Activated T-helper 1 cell treated with anti-CD3 and anti-CD28 coated beads, Interleukin-2, amount 50 U/mL, for 16 hours (primary cell): ENCODE data around the gene RAB40A.
"Not testable (repeated sequence)": the region's sequence is repeated elsewhere in the genome, so short reads cannot be mapped to it uniquely, and the experiment has no call there.

Experiments
- DNase-seq, 2 donors: peaks; one replicate each; pipeline ENCODE4 v3.0.0-alpha.2; 2020; ENCODE audit warnings: low read depth in 1 of 2, low spot score in 1 of 2

RAB40A gene

GRCh38 chrX:103524747-103525146, 5.5 kb upstream of the RAB40A start:
- DNase-seq = no peak

- no peak for DNase-seq
Measured at GRCh38 chrX:103523605-103524004, 4.3 kb upstream of the RAB40A start.

- DNase-seq = no peak
Measured at GRCh38 chrX:103520386-103520785, 1.1 kb upstream of the RAB40A start.

- no peak for DNase-seq
Measured at GRCh38 chrX:103518571-103518970, 718 bp downstream of the RAB40A start.

- DNase-seq = no peak
Measured at GRCh38 chrX:103517246-103517645, 2.0 kb downstream of the RAB40A start.

GRCh38 chrX:103513476-103514108, 5.7 kb downstream of the RAB40A start:
- DNase-seq = no peak

- no peak for DNase-seq
Measured at GRCh38 chrX:103513067-103513466, 6.2 kb downstream of the RAB40A start.

GRCh38 chrX:103510031-103510430, 9.3 kb downstream of the RAB40A start:
- no peak for DNase-seq

- DNase-seq = no peak
Measured at GRCh38 chrX:103503853-103504207, 15.5 kb downstream of the RAB40A start.

GRCh38 chrX:103503163-103503852, 16.0 kb downstream of the RAB40A start:
- no peak for DNase-seq

GRCh38 chrX:103498786-103499185, 20.5 kb downstream of the RAB40A start:
- no peak for DNase-seq

GRCh38 chrX:103495786-103496185, 23.5 kb downstream of the RAB40A start:
- DNase-seq = no peak

GRCh38 chrX:103493578-103493977, 25.7 kb downstream of the RAB40A start:
- not testable (repeated sequence) for DNase-seq

GRCh38 chrX:103489733-103490132, 29.6 kb downstream of the RAB40A start:
- DNase-seq = peak in 1 of 2 donors; percentile 17

GRCh38 chrX:103488794-103489193, 30.5 kb downstream of the RAB40A start:
- DNase-seq = no peak

GRCh38 chrX:103488332-103488731, 31.0 kb downstream of the RAB40A start:
- DNase-seq = no peak

- DNase-seq = no peak
Measured at GRCh38 chrX:103483720-103484119, 35.6 kb downstream of the RAB40A start.

- DNase-seq = no peak
Measured at GRCh38 chrX:103480526-103480925, 38.8 kb downstream of the RAB40A start.

GRCh38 chrX:103477496-103477895, 41.8 kb downstream of the RAB40A start:
- no peak for DNase-seq

- no peak for DNase-seq
Measured at GRCh38 chrX:103475381-103475780, 43.9 kb downstream of the RAB40A start.

- not testable (repeated sequence) for DNase-seq
Measured at GRCh38 chrX:103469977-103470376, 49.3 kb downstream of the RAB40A start.

- DNase-seq = no peak
Measured at GRCh38 chrX:103467887-103468286, 51.4 kb downstream of the RAB40A start.

GRCh38 chrX:103467156-103467555, 52.1 kb downstream of the RAB40A start:
- no peak for DNase-seq
